PFSK-1 (cell line): ENCODE results near the gene SLC9A9.

ENCODE experiments used
- POLR2AphosphoS5 ChIP-seq: IDR thresholded peaks from 2 replicates; pipeline ENCODE4 v1.6.1; 2012; ENCODE audit warnings: low read depth, mild to moderate bottlenecking, control low read depth, low read length, moderate library complexity
- TF ChIP-seq, protein P1 (sequence below), 2 experiments: IDR thresholded peaks; 2 replicates each; pipeline versions ENCODE4 v1.6.1 to v1.8.0; 2011 to 2012; ENCODE audit warnings: low read depth in 2 of 2, low read length in 2 of 2, control low read depth in 1 of 2, inconsistent platforms in 1 of 2, mild to moderate bottlenecking in 1 of 2, moderate library complexity in 1 of 2; ENCODE audit not compliant: insufficient read depth in 1 of 2

- no peak for TF ChIP-seq POLR2AphosphoS5
- TF ChIP-seq, protein P1, sequence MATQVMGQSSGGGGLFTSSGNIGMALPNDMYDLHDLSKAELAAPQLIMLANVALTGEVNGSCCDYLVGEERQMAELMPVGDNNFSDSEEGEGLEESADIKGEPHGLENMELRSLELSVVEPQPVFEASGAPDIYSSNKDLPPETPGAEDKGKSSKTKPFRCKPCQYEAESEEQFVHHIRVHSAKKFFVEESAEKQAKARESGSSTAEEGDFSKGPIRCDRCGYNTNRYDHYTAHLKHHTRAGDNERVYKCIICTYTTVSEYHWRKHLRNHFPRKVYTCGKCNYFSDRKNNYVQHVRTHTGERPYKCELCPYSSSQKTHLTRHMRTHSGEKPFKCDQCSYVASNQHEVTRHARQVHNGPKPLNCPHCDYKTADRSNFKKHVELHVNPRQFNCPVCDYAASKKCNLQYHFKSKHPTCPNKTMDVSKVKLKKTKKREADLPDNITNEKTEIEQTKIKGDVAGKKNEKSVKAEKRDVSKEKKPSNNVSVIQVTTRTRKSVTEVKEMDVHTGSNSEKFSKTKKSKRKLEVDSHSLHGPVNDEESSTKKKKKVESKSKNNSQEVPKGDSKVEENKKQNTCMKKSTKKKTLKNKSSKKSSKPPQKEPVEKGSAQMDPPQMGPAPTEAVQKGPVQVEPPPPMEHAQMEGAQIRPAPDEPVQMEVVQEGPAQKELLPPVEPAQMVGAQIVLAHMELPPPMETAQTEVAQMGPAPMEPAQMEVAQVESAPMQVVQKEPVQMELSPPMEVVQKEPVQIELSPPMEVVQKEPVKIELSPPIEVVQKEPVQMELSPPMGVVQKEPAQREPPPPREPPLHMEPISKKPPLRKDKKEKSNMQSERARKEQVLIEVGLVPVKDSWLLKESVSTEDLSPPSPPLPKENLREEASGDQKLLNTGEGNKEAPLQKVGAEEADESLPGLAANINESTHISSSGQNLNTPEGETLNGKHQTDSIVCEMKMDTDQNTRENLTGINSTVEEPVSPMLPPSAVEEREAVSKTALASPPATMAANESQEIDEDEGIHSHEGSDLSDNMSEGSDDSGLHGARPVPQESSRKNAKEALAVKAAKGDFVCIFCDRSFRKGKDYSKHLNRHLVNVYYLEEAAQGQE (IDR thresholded peaks at IDR 0.05; ENCODE audit: insufficient read depth in 1 of 2, low read depth in 2 of 2, low read length in 2 of 2): no peak
Measured at GRCh38 chr3:143753006-143753405, 95.3 kb downstream of the SLC9A9 start.
